Peyer's patch (tissue), 4 donors: ENCODE measurements around the gene LATS1.

Experiments used
- CTCF ChIP-seq, 6 experiments: fragments of 450-650 bp in 4 of 6; fragments of 200-600 bp in 2 of 6; sonication (generic) in 1 of 6; IDR thresholded peaks; one replicate each; pipeline ENCODE4 v1.5.1; 2017 to 2019; ENCODE audit warnings: antibody characterized with exemption in 6 of 6, mild to moderate bottlenecking in 3 of 6, moderate library complexity in 1 of 6
- POLR2A ChIP-seq, 2 donors: fragments of 450-650 bp; IDR thresholded peaks; one replicate each; pipeline ENCODE4 v1.5.1; 2017; ENCODE audit warnings: antibody characterized with exemption in 2 of 2, mild to moderate bottlenecking in 2 of 2, moderate library complexity in 2 of 2

GRCh38 chr6:149698175-149698574 lies 19.7 kb downstream of the LATS1 start:
- TF ChIP-seq CTCF (IDR thresholded peaks at IDR 0.05) (no peak), POLR2A (IDR thresholded peaks at IDR 0.05) (no peak)
